CD4-positive, alpha-beta T cell treated with Interleukin-6 at 100 ng/mL for 8 hours (primary cell): Measurements from ENCODE around the gene KRT76.
"Not testable (repeated sequence)": the region's sequence is repeated elsewhere in the genome, so short reads cannot be mapped to it uniquely, and the experiment has no call there.

Experiments used
- DNase-seq: peaks from one replicate; pipeline ENCODE4 v3.0.0-alpha.2; 2020; ENCODE audit warnings: mixed read lengths, low spot score

KRT76 gene

GRCh38 chr12:52781399-52782082 is 4.4 kb upstream of the KRT76 start:
- no peak for DNase-seq

GRCh38 chr12:52779914-52780313 is 2.8 kb upstream of the KRT76 start:
- no peak for DNase-seq

- DNase-seq = no peak
Observed at GRCh38 chr12:52778833-52779232, 1.7 kb upstream of the KRT76 start.

- no peak for DNase-seq
Observed at GRCh38 chr12:52777566-52777965, 421 bp upstream of the KRT76 start.

GRCh38 chr12:52776435-52776834 is 710 bp downstream of the KRT76 start:
- no peak for DNase-seq

- DNase-seq = no peak
Observed at GRCh38 chr12:52774629-52775250, 2.4 kb downstream of the KRT76 start.

- no peak for DNase-seq
Observed at GRCh38 chr12:52772772-52773171, 4.4 kb downstream of the KRT76 start.

GRCh38 chr12:52772188-52772587 is 5.0 kb downstream of the KRT76 start:
- no peak for DNase-seq

GRCh38 chr12:52771505-52771904 is 5.6 kb downstream of the KRT76 start:
- DNase-seq = no peak

- no peak for DNase-seq
Observed at GRCh38 chr12:52771088-52771487, 6.1 kb downstream of the KRT76 start.

GRCh38 chr12:52769946-52770345 is 7.2 kb downstream of the KRT76 start:
- DNase-seq = no peak

- DNase-seq = no peak
Observed at GRCh38 chr12:52769354-52769753, 7.8 kb downstream of the KRT76 start.

- no peak for DNase-seq
Observed at GRCh38 chr12:52768479-52769200, 8.5 kb downstream of the KRT76 start.

GRCh38 chr12:52767427-52767826 is 9.7 kb downstream of the KRT76 start:
- DNase-seq = no peak

GRCh38 chr12:52767020-52767379 is 10.1 kb downstream of the KRT76 start:
- DNase-seq = no peak

GRCh38 chr12:52766351-52767019 is 10.7 kb downstream of the KRT76 start:
- no peak for DNase-seq

GRCh38 chr12:52765702-52766101 is 11.4 kb downstream of the KRT76 start:
- DNase-seq = no peak

GRCh38 chr12:52763991-52764390 is 13.2 kb downstream of the KRT76 start:
- no peak for DNase-seq

- no peak for DNase-seq
Observed at GRCh38 chr12:52763036-52763659, 14.0 kb downstream of the KRT76 start.

- DNase-seq = no peak
Observed at GRCh38 chr12:52761802-52762201, 15.3 kb downstream of the KRT76 start.

- not testable (repeated sequence) for DNase-seq
Observed at GRCh38 chr12:52761218-52761617, 15.9 kb downstream of the KRT76 start.

- DNase-seq = no peak
Observed at GRCh38 chr12:52760623-52761022, 16.5 kb downstream of the KRT76 start.
